ENCODE measurements around the gene CHTF18. TPM values are rescaled to one million over a fixed set of nuclear protein-coding genes. Genes with fewer than 3 reads are reported as not detected.

Gene CHTF18
- total RNA-seq, 1 donor from 2014 or later: 14.8 TPM

- Mint-ChIP-seq H3K4me3 (ENCODE audit: unreplicated experiment) (peak overlapping the region; percentile 64), H3K4me1 (ENCODE audit: low read depth, unreplicated experiment) (peaks cover 7% of the 10 kb centered on the region), H3K27ac (ENCODE audit: unreplicated experiment) (no peak overlapping the region), H3K36me3 (ENCODE audit: low read depth, unreplicated experiment) (peaks cover 8% of the 10 kb centered on the region), H3K9me3 (ENCODE audit: unreplicated experiment) (peaks cover 10% of the 10 kb centered on the region), H3K27me3 (ENCODE audit: low read depth, unreplicated experiment) (peaks cover 3% of the 10 kb centered on the region)
- Histone ChIP-seq H3K9ac (ENCODE audit: low read length) (no peak overlapping the region), H2AFZ (ENCODE audit: low read depth, low read length) (peak overlapping the region; percentile 52), H3K27ac (ENCODE audit: low read depth, low read length) (no peak overlapping the region), H4K20me1 (ENCODE audit: insufficient read depth, low read length) (no peaks in the 10 kb centered on the region), H3K27me3 (ENCODE audit: insufficient read depth, low read length) (peaks cover 15% of the 10 kb centered on the region), H3K9me3 (ENCODE audit: insufficient read depth, low read depth, low read length) (no peaks in the 10 kb centered on the region), H3K4me3 (ENCODE audit: insufficient read depth, low read depth, low read length) (no peak overlapping the region), H3K4me1 (ENCODE audit: insufficient read depth, low read length) (peaks cover 11% of the 10 kb centered on the region), H3K79me2 (ENCODE audit: insufficient read depth, low read length) (no peaks in the 10 kb centered on the region), H3K4me2 (ENCODE audit: low read length) (peak overlapping the region; percentile 72), H3K36me3 (ENCODE audit: insufficient read depth, low read length) (no peaks in the 10 kb centered on the region)
- FAIRE-seq (no peak), DNase-seq (ENCODE audit: low read depth) (no peak)
- peak; percentile 69 for TF ChIP-seq EZH2 (IDR thresholded peaks at IDR 0.05; ENCODE audit: insufficient read depth, low read length)
- TF ChIP-seq, protein P1, sequence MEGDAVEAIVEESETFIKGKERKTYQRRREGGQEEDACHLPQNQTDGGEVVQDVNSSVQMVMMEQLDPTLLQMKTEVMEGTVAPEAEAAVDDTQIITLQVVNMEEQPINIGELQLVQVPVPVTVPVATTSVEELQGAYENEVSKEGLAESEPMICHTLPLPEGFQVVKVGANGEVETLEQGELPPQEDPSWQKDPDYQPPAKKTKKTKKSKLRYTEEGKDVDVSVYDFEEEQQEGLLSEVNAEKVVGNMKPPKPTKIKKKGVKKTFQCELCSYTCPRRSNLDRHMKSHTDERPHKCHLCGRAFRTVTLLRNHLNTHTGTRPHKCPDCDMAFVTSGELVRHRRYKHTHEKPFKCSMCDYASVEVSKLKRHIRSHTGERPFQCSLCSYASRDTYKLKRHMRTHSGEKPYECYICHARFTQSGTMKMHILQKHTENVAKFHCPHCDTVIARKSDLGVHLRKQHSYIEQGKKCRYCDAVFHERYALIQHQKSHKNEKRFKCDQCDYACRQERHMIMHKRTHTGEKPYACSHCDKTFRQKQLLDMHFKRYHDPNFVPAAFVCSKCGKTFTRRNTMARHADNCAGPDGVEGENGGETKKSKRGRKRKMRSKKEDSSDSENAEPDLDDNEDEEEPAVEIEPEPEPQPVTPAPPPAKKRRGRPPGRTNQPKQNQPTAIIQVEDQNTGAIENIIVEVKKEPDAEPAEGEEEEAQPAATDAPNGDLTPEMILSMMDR (IDR thresholded peaks at IDR 0.05; ENCODE audit: insufficient read depth, low read depth, low read length): peak; percentile 13
These were observed 24.9 kb downstream of the CHTF18 start for GRCh38 chr16:813204-813915.

- H3K4me2 ChIP-seq (ENCODE audit: low read length): peak overlapping the region; percentile 72
- H3K27me3 ChIP-seq (ENCODE audit: insufficient read depth, low read length): peaks cover 18% of the 10 kb centered on the region
- FAIRE-seq (no peak), DNase-seq (ENCODE audit: low read depth) (no peak)
- no peaks in the 10 kb centered on the region for H3K36me3 ChIP-seq (ENCODE audit: insufficient read depth, low read length)
- peaks cover 11% of the 10 kb centered on the region for H3K4me1 ChIP-seq (ENCODE audit: insufficient read depth, low read length)
- Mint-ChIP-seq H3K27ac (ENCODE audit: unreplicated experiment) (no peak overlapping the region), H3K4me3 (ENCODE audit: unreplicated experiment) (no peak overlapping the region), H3K27me3 (ENCODE audit: low read depth, unreplicated experiment) (peaks cover 3% of the 10 kb centered on the region), H3K9me3 (ENCODE audit: unreplicated experiment) (peaks cover 6% of the 10 kb centered on the region), H3K36me3 (ENCODE audit: low read depth, unreplicated experiment) (peaks cover 5% of the 10 kb centered on the region), H3K4me1 (ENCODE audit: low read depth, unreplicated experiment) (peaks cover 5% of the 10 kb centered on the region)
- H3K27ac ChIP-seq (ENCODE audit: low read depth, low read length): no peak overlapping the region
- H4K20me1 ChIP-seq (ENCODE audit: insufficient read depth, low read length): no peaks in the 10 kb centered on the region
- TF ChIP-seq, protein P1 (IDR thresholded peaks at IDR 0.05; ENCODE audit: insufficient read depth, low read depth, low read length): no peak
- TF ChIP-seq EZH2 (IDR thresholded peaks at IDR 0.05; ENCODE audit: insufficient read depth, low read length): no peak
- H3K9ac ChIP-seq (ENCODE audit: low read length): no peak overlapping the region
- H3K4me3 ChIP-seq (ENCODE audit: insufficient read depth, low read depth, low read length): no peak overlapping the region
- no peak overlapping the region for H2AFZ ChIP-seq (ENCODE audit: low read depth, low read length)
- H3K79me2 ChIP-seq (ENCODE audit: insufficient read depth, low read length): no peaks in the 10 kb centered on the region
- peaks cover 4% of the 10 kb centered on the region for H3K9me3 ChIP-seq (ENCODE audit: insufficient read depth, low read depth, low read length)
These were observed 25.5 kb downstream of the CHTF18 start for GRCh38 chr16:813916-814412.

GRCh38 chr16:814974-815373 is 26.6 kb downstream of the CHTF18 start:
- no peak overlapping the region for H3K27ac ChIP-seq (ENCODE audit: low read depth, low read length)
- Mint-ChIP-seq H3K4me3 (ENCODE audit: unreplicated experiment) (peak overlapping the region; percentile 20), H3K9me3 (ENCODE audit: unreplicated experiment) (peaks cover 6% of the 10 kb centered on the region), H3K4me1 (ENCODE audit: low read depth, unreplicated experiment) (peaks cover 5% of the 10 kb centered on the region), H3K27me3 (ENCODE audit: low read depth, unreplicated experiment) (peaks cover 11% of the 10 kb centered on the region), H3K27ac (ENCODE audit: unreplicated experiment) (peak overlapping the region; percentile 41), H3K36me3 (ENCODE audit: low read depth, unreplicated experiment) (no peaks in the 10 kb centered on the region)
- H3K4me3 ChIP-seq (ENCODE audit: insufficient read depth, low read depth, low read length): no peak overlapping the region
- TF ChIP-seq, protein P1 (IDR thresholded peaks at IDR 0.05; ENCODE audit: insufficient read depth, low read depth, low read length): no peak
- no peak for TF ChIP-seq EZH2 (IDR thresholded peaks at IDR 0.05; ENCODE audit: insufficient read depth, low read length)
- H3K4me1 ChIP-seq (ENCODE audit: insufficient read depth, low read length): peaks cover 11% of the 10 kb centered on the region
- H3K27me3 ChIP-seq (ENCODE audit: insufficient read depth, low read length): peaks cover 25% of the 10 kb centered on the region
- H4K20me1 ChIP-seq (ENCODE audit: insufficient read depth, low read length): no peaks in the 10 kb centered on the region
- H2AFZ ChIP-seq (ENCODE audit: low read depth, low read length): no peak overlapping the region
- no peak overlapping the region for H3K9ac ChIP-seq (ENCODE audit: low read length)
- no peaks in the 10 kb centered on the region for H3K79me2 ChIP-seq (ENCODE audit: insufficient read depth, low read length)
- H3K4me2 ChIP-seq (ENCODE audit: low read length): peak overlapping the region; percentile 47
- no peak for FAIRE-seq
- DNase-seq (ENCODE audit: low read depth): peak; percentile 61
- peaks cover 4% of the 10 kb centered on the region for H3K9me3 ChIP-seq (ENCODE audit: insufficient read depth, low read depth, low read length)
- no peaks in the 10 kb centered on the region for H3K36me3 ChIP-seq (ENCODE audit: insufficient read depth, low read length)
